ENCODE measurements around the gene PLVAP.

DNA sequence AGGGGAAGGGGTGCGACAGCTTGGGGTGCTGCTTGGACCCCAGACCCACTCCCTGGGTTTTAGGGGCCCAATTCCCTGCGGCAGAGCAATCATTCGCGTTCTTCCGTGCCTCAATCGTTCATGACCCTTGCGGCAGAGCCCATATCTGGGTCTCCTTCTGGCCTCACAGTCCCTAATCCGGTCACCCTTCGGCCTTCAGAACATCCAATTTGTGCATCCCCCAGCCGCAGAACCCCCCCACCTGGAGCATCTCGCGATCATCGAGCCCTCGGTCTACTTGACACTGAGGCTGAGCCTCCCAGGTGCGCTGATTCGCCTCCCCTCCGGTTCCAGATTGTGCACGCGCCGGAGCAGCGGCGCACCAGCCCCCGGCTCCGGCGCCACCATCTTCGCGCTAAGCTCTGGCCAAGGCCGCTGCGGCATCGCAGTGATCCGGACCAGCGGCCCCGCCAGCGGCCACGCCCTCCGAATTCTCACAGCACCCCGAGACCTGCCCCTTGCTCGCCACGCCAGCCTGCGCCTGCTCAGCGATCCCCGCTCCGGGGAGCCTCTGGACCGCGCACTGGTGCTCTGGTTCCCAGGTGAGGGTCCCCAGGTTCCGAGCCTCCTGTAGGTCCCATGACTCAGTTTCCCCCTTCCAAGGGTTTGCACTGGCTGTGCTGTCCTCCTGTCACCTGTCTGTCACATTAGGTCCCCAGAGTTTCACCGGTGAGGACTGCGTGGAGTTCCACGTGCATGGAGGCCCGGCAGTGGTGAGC lies 39.3 kb downstream of the PLVAP start:
- TF ChIP-seq, protein P1, sequence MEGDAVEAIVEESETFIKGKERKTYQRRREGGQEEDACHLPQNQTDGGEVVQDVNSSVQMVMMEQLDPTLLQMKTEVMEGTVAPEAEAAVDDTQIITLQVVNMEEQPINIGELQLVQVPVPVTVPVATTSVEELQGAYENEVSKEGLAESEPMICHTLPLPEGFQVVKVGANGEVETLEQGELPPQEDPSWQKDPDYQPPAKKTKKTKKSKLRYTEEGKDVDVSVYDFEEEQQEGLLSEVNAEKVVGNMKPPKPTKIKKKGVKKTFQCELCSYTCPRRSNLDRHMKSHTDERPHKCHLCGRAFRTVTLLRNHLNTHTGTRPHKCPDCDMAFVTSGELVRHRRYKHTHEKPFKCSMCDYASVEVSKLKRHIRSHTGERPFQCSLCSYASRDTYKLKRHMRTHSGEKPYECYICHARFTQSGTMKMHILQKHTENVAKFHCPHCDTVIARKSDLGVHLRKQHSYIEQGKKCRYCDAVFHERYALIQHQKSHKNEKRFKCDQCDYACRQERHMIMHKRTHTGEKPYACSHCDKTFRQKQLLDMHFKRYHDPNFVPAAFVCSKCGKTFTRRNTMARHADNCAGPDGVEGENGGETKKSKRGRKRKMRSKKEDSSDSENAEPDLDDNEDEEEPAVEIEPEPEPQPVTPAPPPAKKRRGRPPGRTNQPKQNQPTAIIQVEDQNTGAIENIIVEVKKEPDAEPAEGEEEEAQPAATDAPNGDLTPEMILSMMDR (IDR thresholded peaks at IDR 0.05), result no peak
- TF ChIP-seq POLR2A (IDR thresholded peaks at IDR 0.05), result no peak
